ENCODE results near the gene SOX15. TPM values are rescaled to one million over a fixed set of nuclear protein-coding genes. Genes with fewer than 3 reads are reported as not detected.

The SOX15 gene
- total RNA-seq, 6 donors from 2014 or later: 0.63 to 1.5 (median 0.71) TPM; not detected in 3

DNA sequence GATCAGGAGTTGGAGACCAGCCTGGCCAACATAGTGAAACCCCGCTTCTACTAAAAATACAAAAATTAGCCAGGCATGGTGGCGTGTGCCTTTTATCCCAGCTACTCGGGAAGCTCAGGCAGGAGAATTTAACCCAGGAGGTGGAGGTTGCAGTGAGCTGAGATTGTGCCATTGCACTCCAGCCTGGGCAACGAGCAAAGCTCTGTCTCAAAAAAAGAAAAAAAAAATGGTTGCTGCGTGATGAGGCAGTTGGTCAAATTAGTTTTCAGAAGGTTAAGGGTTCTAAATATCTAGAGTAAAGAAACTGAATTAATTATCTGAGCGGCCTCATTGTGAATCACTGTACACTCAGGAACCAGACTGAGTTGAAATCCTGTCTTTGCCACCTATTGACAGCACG lies 13.9 kb downstream of the SOX15 start:
- Histone ChIP-seq H3K9me3 (no peaks in the 10 kb centered on the region), H3K27ac (peak overlapping the region in 1 of 4 donors; percentile 97), H3K4me3 (peak overlapping the region in 1 of 4 donors; percentile 75), H3K27me3 (no peaks in the 10 kb centered on the region), H3K4me1 (peaks cover 57 to 75% (median 67%) of the 10 kb centered on the region in 4 donors), H3K36me3 (peaks cover 44 to 58% (median 52%) of the 10 kb centered on the region in 4 donors)
- TF ChIP-seq EP300 (IDR thresholded peaks at IDR 0.05) (no peak), POLR2AphosphoS5 (IDR thresholded peaks at IDR 0.05) (no peak), POLR2A (IDR thresholded peaks at IDR 0.05) (no peak)
- TF ChIP-seq, protein P1, sequence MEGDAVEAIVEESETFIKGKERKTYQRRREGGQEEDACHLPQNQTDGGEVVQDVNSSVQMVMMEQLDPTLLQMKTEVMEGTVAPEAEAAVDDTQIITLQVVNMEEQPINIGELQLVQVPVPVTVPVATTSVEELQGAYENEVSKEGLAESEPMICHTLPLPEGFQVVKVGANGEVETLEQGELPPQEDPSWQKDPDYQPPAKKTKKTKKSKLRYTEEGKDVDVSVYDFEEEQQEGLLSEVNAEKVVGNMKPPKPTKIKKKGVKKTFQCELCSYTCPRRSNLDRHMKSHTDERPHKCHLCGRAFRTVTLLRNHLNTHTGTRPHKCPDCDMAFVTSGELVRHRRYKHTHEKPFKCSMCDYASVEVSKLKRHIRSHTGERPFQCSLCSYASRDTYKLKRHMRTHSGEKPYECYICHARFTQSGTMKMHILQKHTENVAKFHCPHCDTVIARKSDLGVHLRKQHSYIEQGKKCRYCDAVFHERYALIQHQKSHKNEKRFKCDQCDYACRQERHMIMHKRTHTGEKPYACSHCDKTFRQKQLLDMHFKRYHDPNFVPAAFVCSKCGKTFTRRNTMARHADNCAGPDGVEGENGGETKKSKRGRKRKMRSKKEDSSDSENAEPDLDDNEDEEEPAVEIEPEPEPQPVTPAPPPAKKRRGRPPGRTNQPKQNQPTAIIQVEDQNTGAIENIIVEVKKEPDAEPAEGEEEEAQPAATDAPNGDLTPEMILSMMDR (IDR thresholded peaks at IDR 0.05): no peak
- 78 to 89% methylated on average over 7 of the region's 7 CpGs for WGBS, 2 donors
- DNase-seq: no peak
- no peak for ATAC-seq (ENCODE audit: low FRiP score in 2 of 2)

DNA sequence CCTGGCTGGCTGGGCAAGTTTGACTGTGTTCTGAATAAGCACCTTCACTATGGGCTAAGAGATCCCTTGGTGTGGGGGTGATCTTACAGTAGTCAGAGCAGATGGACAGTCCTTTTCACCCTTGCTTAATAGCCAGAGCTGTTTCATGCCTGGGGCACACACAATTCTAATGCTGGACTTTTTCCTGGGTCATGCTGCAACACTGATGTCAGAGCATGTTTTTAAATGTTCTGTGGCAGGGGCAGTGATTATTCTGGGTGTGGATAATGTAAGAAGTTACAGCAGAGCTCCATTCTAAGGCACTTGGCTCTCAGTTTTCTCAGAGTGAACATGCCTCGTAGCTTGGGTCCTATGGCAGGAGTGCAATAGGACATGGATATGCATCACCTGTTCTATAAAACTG lies 14.4 kb downstream of the SOX15 start:
- no peaks in the 10 kb centered on the region for H3K9me3 ChIP-seq
- WGBS, 2 donors: 82% methylated on average over 1 of the region's 1 CpG; no CpG with 5 or more reads in 1 of the 2 donors
- H3K4me3 ChIP-seq: peak overlapping the region in 1 of 4 donors; percentile 75
- peak overlapping the region in 2 of 4 donors; percentile 34 to 97 for H3K27ac ChIP-seq
- ATAC-seq (ENCODE audit: low FRiP score in 2 of 2): no peak
- no peak for TF ChIP-seq POLR2A (IDR thresholded peaks at IDR 0.05)
- TF ChIP-seq EP300 (IDR thresholded peaks at IDR 0.05): no peak
- TF ChIP-seq POLR2AphosphoS5 (IDR thresholded peaks at IDR 0.05): no peak
- TF ChIP-seq, protein P1 (IDR thresholded peaks at IDR 0.05): no peak
- peaks cover 55 to 71% (median 64%) of the 10 kb centered on the region in 4 donors for H3K4me1 ChIP-seq
- peaks cover 44 to 63% (median 57%) of the 10 kb centered on the region in 4 donors for H3K36me3 ChIP-seq
- H3K27me3 ChIP-seq: no peaks in the 10 kb centered on the region
- DNase-seq: no peak

DNA sequence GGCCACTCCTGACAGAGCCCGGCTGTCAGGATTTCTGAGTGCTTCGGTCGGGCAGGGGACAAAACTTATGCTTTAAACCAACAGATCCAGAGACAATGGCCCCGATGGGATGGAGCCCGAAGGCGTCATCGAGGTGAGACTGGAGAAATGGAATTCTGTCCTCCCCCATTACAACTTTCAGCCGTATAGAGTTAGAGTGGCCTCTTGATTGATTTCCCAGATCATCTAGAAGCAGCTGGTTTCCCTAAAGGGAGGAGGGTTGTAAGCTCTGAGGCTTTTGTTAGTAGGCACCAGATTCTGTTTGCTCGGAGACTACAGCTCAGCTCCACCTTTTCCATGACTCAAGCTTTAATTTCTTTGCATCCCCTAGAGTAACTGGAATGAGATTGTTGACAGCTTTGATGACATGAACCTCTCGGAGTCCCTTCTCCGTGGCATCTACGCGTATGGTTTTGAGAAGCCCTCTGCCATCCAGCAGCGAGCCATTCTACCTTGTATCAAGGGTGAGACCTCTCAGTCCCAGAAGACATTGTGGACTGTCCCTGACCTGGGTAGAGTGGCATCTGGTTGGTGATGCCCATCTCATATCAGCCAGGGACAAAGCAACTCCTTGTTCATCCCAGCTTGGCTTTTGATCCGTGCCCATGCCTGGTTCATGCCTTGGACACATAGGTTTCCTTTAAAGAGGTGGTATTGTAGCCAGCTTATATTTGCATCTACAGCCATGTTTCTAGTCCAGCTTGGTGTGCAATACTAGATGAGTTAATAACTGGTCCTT lies 15.5 kb downstream of the SOX15 start:
- WGBS, 2 donors: 24 to 31% methylated on average over 14 to 15 of the region's 15 CpGs
- H3K9me3 ChIP-seq: no peaks in the 10 kb centered on the region
- peak overlapping the region; percentile 75 to 100 (median 82) for H3K4me3 ChIP-seq
- DNase-seq (no peak), ATAC-seq (ENCODE audit: low FRiP score in 2 of 2) (no peak)
- H3K4me1 ChIP-seq: peaks cover 44 to 61% (median 53%) of the 10 kb centered on the region in 4 donors
- peak overlapping the region; percentile 97 to 100 (median 98) for H3K27ac ChIP-seq
- TF ChIP-seq POLR2AphosphoS5 (IDR thresholded peaks at IDR 0.05): peak in 1 of 2 donors; percentile 6
- TF ChIP-seq, protein P1 (IDR thresholded peaks at IDR 0.05): no peak
- no peaks in the 10 kb centered on the region for H3K27me3 ChIP-seq
- peaks cover 44 to 73% (median 62%) of the 10 kb centered on the region in 4 donors for H3K36me3 ChIP-seq

DNA sequence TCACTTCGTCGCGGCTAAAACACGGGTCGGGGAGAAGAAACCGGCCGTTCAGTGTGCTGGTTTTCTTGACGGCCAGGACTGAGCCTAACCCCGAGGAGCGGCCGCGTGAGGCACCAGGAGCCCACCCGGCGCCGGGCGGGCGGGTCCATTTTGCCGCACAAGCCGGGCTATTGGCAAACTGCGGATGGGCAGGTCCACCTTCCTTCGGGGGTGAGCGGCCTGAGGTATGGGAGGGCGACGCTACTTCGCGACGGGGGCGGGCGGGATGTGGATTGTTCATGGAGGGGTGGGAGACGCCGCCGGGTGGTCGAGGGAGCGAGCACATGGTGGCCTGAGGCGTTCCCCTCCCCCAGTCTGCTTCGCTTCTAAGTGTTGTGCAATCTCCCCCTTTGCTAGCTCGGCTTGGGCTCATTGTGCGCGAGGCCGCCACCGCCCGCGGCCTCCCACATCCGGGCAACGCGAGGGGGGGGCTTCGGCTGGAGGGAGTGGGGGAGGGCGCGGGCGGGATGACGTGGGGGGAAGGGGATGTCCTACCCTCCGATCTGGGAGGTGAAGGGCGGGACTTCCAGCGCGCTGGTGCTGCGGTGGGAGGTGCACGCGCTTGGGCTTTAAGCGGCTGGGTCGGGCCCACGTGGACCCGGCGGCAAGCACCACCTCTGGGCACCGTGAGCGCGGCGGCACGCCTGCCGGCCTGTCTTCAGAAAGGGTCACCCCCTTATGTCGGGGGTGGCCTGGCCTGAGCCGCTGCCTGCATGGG lies 16.4 kb downstream of the SOX15 start:
- TF ChIP-seq, protein P1 (IDR thresholded peaks at IDR 0.05): peak in 1 of 6 experiments; percentile 5
- peak in 1 of 4 donors; percentile 44 for TF ChIP-seq POLR2A (IDR thresholded peaks at IDR 0.05)
- TF ChIP-seq POLR2AphosphoS5 (IDR thresholded peaks at IDR 0.05): peak; percentile 94 to 96
- peak in 1 of 4 donors; percentile 89 for TF ChIP-seq EP300 (IDR thresholded peaks at IDR 0.05)
- ATAC-seq (ENCODE audit: low FRiP score in 2 of 2) (peak; percentile 83 to 90), DNase-seq (peak; percentile 92 to 96)
- WGBS, 2 donors: 0% methylated on average over 12 to 42 of the region's 71 CpGs
- peak overlapping the region; percentile 97 to 100 (median 98) for H3K27ac ChIP-seq
- peaks cover 42 to 71% (median 62%) of the 10 kb centered on the region in 4 donors for H3K36me3 ChIP-seq
- H3K27me3 ChIP-seq: no peaks in the 10 kb centered on the region
- peak overlapping the region; percentile 75 to 100 (median 82) for H3K4me3 ChIP-seq
- peaks cover 35 to 53% (median 45%) of the 10 kb centered on the region in 4 donors for H3K4me1 ChIP-seq
- H3K9me3 ChIP-seq: no peaks in the 10 kb centered on the region

Measured in upper lobe of left lung (tissue), 6 donors.